MM.1S (cell line): Measurements from ENCODE around the gene TANGO2.

Experiments
- EZH2phosphoT487 ChIP-seq: fragments of 300-600 bp; sonication (generic); IDR thresholded peaks from 2 replicates; pipeline ENCODE4 v1.6.1; 2018; ENCODE audit warnings: antibody characterized with exemption, low read length
- TF ChIP-seq, protein P1 (sequence below): fragments of 300-600 bp; sonication (generic); IDR thresholded peaks from 2 replicates; pipeline ENCODE4 v1.5.1; 2016; ENCODE audit warnings: antibody characterized with exemption, low read length, mixed read lengths

DNA sequence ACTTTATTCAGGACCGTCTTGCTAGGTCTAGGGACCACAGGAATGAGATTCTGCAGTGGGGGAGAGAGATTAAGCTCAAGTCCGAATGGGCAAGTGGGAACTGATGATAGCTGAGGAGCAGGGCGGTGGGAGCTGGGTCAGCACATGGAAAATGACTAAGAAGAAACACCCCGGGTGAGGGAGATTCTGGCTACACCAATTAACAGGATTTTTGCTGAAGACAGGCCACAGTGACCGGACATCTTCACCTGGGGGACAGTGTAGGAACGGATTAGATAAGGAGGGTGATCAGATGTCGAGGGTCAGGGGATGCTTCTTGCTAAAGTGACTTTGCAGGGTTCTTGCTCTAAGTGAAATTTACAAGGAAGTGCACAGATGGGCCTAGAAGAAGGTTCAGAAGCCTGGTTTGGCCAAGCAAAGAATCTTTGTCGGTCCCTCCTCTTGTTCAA is 50.6 kb downstream of the TANGO2 start:
- TF ChIP-seq, protein P1, sequence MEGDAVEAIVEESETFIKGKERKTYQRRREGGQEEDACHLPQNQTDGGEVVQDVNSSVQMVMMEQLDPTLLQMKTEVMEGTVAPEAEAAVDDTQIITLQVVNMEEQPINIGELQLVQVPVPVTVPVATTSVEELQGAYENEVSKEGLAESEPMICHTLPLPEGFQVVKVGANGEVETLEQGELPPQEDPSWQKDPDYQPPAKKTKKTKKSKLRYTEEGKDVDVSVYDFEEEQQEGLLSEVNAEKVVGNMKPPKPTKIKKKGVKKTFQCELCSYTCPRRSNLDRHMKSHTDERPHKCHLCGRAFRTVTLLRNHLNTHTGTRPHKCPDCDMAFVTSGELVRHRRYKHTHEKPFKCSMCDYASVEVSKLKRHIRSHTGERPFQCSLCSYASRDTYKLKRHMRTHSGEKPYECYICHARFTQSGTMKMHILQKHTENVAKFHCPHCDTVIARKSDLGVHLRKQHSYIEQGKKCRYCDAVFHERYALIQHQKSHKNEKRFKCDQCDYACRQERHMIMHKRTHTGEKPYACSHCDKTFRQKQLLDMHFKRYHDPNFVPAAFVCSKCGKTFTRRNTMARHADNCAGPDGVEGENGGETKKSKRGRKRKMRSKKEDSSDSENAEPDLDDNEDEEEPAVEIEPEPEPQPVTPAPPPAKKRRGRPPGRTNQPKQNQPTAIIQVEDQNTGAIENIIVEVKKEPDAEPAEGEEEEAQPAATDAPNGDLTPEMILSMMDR = no peak
- TF ChIP-seq EZH2phosphoT487 = no peak
